Subcutaneous adipose tissue (tissue), 4 donors: ENCODE measurements around the gene LRRC27. TPM values are rescaled to one million over a fixed set of nuclear protein-coding genes. Genes with fewer than 3 reads are reported as not detected.

ENCODE experiments used
- total RNA-seq, 4 donors: library from RNA; depleted of rRNA; stranded (reverse); fragments of >200 nt; gene quantifications; one replicate each; pipeline ENCODE4 v1.1.0, GENCODE V29; 2016
- TF ChIP-seq, protein P1 (sequence below): fragments of 450-650 bp; IDR thresholded peaks from one replicate; pipeline ENCODE4 v1.5.1; 2016; ENCODE audit warnings: low read depth, mild to moderate bottlenecking, control low read depth, antibody characterized with exemption, moderate library complexity

LRRC27 gene
- total RNA-seq, 4 donors from 2014 or later = 7.7 to 11.6 (median 9.9) TPM

DNA sequence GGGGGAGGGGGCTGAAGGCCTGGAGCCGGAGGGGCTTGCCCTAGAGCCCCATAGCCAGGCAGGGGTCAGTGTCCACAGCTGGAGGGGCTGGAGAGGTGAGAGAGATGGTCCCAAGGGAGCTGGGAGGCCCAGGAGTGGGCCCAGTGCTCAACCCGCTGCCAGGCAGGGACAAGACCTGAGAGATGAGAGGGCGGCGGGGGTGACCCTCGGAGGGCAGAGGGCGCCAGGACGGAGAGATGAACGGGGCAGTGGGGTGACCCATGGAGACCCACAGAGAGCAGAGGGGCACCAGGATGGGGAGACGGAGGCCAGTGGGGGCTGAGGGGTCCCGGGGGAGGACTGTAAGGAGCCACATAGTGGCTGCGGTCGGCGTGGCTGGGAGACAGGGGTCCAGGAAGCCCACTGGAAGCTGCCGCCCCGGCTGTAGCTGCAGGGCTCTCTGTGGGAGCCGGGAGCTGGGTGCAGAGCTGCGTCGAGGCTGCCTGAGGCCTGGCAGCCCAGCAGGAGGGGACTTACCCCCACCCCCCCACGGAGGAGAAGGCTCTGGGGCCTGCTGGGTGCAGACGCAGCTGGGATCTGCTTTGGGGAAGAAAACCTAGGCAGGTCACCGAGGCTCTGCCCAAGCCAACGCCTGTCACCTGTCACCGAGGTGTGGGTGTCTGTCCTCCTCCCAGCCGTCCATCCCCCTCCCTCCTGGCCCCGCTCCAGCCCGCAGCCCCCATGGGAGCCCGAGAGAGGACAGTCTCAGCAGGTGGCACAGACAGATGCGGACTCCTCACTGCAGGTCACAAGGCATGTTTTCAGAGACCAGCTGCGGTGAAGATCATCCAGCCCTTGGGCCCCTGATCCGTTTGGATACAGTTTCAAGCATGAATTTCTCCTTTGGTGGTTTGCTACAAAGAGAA is 90.1 kb downstream of the LRRC27 start:
- TF ChIP-seq, protein P1, sequence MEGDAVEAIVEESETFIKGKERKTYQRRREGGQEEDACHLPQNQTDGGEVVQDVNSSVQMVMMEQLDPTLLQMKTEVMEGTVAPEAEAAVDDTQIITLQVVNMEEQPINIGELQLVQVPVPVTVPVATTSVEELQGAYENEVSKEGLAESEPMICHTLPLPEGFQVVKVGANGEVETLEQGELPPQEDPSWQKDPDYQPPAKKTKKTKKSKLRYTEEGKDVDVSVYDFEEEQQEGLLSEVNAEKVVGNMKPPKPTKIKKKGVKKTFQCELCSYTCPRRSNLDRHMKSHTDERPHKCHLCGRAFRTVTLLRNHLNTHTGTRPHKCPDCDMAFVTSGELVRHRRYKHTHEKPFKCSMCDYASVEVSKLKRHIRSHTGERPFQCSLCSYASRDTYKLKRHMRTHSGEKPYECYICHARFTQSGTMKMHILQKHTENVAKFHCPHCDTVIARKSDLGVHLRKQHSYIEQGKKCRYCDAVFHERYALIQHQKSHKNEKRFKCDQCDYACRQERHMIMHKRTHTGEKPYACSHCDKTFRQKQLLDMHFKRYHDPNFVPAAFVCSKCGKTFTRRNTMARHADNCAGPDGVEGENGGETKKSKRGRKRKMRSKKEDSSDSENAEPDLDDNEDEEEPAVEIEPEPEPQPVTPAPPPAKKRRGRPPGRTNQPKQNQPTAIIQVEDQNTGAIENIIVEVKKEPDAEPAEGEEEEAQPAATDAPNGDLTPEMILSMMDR = no peak

DNA sequence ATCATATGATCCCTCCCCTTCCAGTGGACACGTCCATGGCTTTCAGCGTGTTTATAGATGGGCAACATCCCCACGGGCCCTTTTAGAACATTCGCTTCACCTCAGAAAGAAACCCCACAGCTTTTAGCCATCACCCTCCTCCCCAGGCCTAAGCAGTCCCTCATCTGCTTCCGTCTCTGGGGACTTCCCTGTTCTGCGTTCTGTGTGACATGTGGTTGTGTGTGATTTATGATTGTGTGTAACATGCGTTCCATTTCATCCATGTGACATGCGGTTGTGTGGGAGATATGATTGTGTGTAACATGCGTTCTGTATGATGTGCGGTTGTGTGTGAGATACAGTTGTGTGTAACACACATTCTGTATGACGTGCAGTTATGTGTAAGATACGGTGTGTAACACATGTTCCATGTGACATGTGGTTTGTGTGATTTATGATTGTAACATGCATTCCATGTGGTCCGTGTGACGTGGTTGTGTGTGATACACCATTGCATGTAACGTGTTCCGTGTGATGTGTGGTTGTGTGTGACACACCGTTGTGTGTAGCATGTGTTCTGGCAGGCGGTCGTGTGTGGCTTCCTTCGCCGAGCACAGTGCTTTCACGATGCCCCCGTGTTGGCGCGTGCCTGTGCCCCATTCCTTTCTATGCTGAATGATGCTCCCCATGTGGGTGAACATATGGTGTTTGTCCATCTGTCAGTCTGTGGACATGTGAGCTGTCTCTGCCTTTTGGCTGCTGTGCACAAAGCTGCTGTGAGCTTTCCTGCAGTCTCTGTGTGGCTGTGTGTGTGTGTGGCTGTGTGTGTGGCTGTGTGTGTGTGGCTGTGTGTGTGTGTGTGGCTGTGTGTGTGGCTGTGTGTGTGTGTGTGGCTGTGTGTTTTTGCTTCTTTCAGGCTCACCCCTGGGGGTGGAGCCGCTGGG is 91.2 kb downstream of the LRRC27 start:
- TF ChIP-seq, protein P1 = no peak

DNA sequence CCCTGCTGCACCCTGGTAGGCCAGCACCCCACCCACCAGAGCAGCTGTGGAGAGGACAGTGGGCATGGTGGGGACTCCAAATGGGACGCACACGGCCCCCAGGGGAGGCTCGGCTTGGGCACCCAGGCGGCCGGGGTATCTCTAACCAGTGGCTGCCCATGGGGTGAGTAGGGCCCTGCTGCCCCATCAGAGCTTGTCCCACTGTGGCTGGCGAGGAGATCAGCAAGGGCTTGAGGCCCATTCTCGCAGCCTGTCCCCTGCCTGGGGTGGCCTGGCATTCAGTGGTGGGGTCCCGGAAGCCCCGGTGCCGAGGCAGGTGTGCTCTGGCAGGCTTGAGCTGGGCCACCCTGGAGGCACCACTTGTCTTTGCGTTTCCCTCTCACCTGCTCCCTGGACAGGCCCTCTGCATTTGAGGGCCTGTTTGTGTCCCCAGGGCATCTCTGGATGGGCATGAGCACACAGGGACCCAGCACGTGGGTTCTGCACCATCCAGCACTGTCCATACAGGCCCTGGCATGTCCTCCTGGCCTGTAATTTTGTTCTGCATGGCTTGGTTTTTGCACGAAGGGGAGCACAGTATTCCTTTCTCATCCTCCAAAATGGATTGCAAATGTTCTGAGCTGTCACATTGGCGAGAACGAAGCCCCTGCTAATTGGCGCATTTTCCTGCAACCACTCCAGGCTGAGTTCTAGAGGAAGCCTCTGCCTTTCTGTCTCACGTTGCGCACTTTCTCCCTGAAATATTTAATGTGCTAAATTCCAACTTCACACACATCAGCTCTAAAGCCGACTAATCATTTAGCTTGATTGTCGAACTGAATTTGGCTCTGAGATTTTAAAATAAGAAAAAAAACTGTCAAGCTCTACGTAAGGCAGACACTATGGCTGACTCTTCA is 92.2 kb downstream of the LRRC27 start:
- TF ChIP-seq, protein P1 = no peak

DNA sequence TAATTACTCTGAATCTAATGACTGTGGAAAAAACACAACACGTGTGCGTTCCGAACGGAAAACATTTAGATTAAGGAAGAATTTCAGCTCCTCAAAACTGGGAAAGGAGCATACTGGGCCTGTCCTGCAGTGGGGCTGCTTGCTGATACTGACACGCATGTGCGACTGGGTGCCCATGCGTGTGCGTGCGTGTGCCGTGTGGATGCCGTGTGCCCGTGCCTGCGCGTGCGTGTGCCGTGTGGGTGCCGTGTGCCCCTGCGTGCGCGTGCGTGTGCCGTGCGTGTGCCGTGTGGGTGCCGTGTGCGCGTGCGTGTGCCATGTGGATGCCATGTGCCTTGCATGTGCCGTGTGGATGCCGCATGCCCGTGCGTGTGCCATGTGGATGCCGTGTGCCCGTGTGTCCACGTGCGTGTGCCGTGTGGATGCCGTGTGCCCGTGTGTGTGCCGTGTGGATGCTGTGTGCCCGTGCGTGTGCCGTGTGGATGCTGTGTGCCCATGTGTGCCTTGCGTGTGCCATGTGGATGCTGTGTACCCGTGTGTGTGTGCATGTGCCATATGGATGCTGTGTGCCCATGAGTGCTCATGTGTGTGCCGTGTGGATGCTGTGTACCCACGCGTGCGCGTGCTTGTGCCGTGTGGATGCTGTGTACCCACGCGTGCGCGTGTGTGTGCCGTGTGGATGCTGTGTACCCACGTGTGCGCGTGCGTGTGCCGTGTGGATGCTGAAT is 93.2 kb downstream of the LRRC27 start:
- TF ChIP-seq, protein P1 = no peak

DNA sequence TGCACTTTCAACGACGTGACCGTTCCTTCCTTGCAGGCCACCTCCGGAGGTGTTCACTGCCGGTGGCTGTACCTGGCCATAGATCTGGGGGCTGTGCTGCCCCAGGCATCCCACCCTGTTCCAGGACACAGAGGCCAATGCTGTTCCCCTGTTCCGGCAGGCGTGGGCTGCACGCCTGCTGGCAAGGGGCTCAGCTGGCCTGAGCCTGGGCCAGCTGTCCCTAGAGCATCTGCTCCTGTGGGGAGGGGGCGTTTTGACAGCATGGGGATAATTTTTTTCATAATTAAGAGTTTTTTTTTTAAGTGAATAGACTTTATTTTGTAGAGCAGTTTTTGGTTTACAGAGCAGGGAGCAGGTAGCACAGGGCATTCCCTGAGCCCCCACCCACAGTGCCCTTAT is 93.8 kb downstream of the LRRC27 start:
- TF ChIP-seq, protein P1 = no peak

DNA sequence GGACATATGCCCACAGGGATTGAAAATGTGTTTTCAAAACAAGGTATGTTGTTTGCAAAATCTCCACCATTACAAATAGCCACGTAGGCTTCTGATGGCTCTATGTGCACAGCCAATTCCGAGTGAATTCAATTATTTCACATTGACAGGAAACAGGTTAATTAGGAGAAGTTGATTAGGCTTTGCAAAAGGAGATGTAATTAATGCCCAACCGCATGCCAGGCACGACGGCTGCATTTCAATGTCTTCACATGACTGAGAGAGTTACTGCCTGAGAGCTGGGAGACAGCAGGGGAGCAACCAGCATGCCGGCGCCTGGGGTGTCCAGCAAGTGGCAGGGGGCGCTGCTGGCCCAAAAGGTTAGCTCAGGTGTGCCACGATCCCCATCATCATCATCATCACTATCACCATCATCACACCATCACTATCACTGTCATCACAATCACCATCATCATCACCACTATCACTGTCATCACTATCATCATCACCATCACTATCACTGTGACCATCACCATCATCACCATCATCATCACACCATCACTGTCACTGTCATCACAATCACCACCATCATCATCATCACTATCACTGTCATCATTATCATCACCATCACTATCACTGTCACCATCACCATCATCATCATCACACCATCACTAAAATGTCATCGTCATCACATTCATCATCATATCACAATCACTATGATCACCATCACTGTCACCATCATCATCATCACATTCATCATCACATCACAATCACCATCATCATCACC is 95.2 kb downstream of the LRRC27 start:
- TF ChIP-seq, protein P1 = no peak
